GM21390 (cell line): ENCODE data around the gene CMSS1.
"Not testable (repeated sequence)": the region's sequence is repeated elsewhere in the genome, so short reads cannot be mapped to it uniquely, and the experiment has no call there.

Source experiments
- ATAC-seq: cut with Tn5 transposase; IDR thresholded peaks from one replicate; pipeline ENCODE4 v1.9.1; 2021; ENCODE audit not compliant: unreplicated experiment

CMSS1 gene

DNA sequence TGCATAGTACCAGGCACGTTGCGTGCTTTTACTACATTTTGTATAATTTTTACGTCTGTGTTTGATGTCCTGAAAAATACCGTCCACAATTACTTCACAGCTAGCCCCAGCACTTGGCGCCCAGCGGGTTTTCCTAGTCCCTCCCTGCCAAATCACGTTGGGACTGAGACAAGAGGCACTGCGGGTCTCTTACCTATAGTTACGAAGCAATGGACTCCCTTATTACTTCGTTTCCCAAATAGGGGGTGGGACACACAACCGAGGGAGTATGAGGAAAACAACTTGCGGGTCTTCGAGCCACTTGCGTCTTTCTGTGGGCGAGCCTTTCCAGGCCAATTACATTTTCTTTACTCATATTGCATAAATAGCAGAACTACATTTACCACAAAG, 620 bp upstream of the CMSS1 start:
- no peak for ATAC-seq

DNA sequence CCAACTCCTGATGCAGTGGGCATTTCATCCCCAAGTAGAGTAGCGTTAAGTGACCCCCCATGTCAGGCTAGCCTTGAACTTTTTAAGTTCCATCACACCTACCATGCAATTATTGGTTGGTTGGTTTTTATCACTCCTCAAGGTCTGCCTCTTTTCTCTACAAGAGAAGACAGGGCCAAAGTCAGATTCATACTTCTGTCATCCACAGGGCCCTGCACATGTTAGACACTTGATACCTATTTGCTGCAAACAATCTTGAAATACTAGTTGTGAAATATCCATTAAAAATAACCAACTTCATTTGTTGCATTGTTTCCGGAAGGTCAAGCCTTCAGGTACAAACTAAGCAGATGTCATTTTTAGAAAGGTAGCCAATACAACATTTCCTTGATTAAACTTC, 1.2 kb downstream of the CMSS1 start:
- ATAC-seq, result no peak

DNA sequence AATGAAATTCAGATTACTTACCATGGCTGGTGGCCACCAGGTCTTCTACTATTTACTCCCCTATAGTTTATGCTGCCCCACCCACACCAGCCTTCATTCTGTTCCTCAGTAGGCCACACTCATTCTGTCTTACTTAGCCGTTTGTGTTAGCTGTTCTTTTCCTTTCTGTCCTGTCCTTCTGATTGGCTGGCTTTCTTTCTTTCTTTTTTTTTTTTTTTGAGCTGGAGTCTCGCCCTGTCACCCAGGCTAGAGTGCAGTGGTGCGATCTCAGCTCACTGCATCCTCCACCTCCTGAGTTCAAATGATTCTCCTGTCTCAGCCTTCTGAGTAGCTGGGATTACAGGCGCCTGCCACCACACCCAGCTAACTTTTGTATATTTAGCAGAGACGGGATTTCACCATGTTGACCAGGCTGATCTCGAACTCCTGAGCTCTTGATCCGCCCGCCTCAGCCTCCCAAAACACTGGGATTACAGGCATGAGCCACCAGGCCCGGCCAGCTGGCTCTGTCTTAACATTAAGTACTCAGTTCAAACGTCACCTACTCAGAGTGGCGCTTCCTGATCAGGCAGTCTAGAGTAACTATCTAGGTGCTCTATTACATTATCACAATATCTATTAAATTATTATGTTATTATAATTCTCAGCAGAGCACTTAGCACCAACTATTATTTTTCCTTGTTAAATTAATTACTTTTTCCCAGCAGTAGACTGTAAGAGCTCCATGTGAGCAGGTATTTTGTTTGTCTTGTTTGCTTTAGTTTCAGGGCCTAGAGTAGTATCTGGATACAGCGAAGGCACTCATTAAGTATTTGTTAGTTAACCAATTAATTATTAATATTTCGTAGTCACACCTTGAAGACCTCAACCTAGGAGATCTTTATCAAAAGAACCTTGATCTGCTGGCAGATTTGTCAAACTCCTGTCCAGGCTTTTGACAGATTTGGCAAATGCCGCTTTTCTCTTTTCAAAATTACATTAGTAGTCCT, 6.4 kb downstream of the CMSS1 start:
- no peak for ATAC-seq

DNA sequence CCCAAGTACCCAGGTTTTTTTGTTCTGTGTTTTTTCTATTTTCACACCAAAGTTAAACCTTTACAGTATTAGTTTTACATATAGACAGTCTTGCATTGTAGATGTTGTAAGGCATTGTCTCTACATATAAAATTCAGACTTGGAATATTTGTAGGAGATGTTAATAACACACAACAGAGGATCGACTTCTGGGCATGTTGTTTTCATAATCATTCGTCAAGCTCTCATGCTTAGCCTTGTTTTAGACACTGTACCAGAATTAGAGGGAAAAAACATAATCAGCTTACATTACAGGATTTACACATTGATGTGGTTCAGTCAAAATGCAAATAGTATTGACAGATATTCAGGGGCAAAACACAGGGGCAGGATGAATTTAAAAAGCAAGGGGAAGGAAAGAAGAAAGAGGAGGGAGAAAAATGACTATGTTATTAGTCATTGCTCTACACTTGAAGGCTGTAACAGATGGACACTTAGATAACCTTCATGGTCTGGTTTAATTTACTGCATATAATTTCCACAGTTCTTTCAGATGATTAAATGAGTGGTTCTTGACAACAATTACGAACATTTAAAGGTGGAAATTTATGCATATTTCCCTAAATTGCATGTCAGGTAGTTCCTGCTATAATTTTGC, 7.5 kb downstream of the CMSS1 start:
- ATAC-seq, result no peak

DNA sequence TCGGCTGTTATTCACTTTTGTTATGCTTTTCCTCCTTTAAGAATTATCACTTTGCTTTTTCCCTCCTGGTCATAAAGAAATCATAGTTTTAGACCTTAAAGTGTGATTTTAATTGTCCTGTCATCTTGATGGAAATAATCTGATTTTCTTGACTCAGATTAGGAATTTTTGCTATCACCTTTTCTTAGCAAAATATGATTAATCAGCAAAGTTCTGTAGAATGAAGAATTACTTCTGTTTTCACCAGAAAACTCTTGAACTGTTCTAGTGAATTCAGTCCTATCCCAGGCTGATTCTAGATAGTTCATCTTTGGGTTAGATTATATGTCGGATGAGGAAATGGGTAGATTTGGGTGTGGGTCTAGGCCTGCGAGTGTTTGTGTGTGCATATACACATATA, 12.2 kb downstream of the CMSS1 start:
- ATAC-seq, result no peak

DNA sequence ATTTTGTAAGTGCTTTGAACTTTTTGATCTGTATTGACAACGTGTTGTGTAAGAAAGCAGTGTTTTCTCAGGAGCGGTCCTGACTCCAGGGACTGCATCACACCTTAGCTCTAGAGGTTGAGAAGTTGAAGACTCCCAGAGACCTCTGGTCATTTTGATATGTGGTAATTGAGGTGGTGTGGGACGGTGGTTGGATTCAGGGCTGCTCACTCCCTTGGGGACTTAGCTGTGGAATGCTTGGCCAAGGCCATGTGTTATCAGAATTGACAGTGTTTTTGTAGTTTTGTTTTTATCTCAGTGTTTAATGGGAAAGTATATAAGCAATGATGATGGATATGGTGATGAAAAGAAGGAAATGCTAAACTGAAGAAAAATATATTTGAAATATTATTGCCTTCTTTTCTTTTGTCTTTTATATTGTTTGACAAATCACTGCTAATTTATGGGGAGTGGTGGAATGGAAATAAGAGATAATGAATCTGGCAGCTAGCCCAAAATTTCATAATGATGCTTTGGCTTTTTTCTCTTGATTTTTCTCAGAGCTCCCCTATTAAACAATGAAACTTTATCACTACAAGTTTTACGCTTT, 16.0 kb downstream of the CMSS1 start:
- no peak for ATAC-seq

DNA sequence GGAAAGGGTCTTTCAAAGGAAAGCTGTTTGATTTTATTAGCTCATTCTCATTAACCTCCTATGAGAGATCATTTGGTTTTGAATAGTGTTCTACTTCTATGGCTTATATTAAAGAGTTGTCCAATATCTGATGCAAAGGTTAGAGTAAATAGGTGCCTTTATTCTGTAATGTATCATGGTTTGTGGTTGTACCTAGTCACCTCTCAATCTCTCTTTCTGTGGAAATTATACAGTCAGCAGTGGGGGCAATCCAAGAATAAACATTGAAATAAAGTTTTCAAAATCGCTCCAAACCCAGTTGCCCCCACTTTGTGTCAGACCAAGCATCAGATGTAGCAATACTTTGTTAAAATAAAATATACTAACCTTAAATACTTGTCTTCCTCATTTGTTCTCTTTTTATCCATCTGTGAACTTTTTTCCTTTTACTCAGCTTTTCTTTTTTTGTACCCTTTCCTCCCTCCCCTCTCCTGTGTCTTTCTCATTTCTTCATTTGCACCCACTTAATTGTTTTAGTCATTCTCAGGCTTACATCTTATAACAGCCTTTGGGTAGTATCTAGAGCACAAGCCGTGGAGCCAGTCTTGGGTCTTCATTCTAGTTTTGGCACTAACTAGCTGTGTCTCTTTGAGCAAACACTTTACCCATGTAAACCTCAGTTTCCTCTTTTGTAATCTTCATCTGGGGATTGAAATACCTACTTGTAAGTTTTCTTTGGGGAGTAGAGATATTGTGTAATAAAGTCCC, 16.7 kb downstream of the CMSS1 start:
- ATAC-seq, result no peak

DNA sequence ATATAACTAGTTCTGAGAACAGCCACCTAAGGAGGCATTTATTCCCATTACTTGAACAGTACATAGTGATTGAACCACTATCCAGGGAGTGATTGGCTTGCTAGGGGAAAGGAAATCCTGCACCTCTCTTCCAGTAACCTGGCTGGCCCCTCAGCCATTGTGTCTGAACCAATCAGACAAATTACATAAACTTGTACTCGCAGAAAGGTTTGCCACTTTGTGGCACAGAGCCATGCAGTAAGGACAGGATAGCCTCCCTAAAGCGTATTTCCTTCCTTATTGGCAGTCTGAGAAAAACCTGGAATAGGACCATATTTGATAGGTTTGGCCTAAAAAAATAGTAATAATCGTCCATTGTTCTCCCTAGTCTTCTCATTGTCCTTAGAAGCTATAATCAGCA, 19.0 kb downstream of the CMSS1 start:
- ATAC-seq, result no peak

DNA sequence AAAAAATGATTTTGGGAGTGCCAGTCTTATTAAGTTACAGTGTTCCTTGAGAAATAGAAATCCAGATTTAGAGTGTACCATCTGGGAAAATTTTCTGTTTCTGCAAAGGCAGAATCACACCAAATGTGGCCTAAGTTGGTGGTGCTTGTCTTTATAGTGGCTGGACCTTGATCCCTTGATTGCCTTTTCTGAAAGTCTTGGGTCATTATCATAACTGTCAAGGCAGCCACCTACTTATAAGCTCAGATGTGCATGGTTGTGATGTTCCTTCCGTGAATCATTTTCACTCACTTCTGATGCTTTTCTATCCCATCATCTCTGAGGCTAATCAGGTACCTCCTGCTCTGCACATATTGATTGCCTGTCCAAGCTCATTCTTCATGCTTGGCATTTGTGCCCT, 20.1 kb downstream of the CMSS1 start:
- no peak for ATAC-seq

DNA sequence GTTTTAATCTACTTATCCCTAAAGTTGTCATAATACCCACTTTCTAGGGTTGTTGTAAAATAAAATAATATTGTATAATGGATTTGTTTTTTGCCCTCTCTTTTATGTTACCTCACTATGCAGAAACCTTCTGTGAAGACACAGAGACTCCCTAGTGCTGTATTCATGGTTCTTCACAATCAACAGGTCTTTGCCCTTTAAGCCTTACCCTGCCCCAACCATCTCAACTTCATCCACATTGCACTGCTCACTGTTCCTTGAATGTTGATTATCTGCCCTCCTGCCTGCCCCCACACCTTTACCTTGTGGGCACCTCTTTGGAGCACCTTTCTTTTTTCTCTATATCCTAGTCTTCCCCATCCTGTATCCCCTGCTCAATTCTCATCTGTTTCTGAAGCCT, 21.1 kb downstream of the CMSS1 start:
- ATAC-seq, result no peak

DNA sequence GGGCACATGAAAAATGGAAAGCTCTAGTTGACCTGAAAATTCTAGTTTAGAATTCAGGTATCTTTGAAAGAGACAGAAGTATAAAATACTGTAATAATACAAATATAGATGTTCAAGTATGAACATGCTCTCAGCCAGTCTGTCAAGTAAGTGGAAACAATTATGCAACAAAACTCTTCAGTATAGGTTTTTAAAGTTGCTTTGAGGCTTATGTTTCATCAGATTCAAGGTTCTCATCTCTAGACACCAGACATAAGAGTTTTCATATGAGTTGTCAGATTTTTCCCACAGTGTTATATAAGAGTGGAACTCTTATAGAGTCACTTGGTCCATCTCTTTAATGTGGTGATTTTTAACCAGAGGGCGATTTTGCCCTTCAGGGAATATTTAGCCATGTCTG, 22.0 kb downstream of the CMSS1 start:
- no peak for ATAC-seq

DNA sequence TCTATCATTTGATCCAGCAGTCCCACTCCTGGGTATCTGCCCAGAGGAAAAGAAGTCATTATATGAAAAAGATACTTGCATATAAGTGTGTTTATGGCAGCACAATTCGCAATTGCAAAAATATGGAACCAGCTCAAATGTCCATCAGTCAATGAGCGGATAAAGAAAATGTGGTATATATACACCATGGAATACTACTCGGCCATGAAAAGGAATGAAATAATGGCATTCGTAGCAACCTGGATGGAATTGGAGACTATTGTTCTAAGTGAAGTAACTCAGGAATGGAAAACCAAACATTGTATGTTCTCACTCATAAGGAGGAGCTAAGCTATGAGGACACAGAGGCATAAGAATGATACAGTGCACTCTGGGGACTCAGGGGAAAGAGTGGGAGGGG, 24.3 kb downstream of the CMSS1 start:
- not testable (repeated sequence) for ATAC-seq

DNA sequence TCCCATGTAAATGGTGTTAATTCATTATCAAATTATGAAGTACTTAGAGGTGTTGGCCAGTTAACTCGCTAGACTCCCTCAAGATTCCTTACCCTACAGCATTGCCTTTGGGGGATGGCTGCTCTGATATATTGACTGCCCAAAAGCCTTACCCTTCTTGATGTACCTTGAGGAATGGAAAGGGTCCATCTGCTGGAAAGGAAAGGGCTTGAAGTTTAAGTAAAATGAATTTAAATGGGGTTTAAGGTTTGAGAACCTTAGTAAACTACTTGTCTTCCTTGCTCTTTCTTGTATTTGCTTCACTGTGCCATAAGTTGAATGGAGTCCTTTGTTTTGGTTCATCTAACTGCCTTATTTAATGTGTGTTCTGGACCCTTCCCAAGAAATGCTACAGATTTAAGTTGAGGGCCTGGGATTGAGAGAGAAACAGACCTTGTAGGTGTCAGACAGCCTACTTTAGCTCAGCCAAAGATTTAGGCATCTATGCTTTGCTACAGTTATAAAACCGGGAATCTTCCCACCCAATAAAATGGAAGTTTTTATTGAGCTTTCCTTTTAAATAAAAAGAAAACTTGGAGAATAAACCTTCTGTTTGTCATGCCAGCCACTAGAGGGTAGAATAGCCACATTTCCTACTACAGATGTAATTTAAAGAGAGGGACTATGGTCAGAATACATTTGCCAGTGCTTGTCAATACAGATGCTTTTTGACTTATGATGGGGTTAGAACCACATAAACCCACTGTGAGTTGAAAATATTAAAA, 25.3 kb downstream of the CMSS1 start:
- ATAC-seq, result peak; percentile 56

DNA sequence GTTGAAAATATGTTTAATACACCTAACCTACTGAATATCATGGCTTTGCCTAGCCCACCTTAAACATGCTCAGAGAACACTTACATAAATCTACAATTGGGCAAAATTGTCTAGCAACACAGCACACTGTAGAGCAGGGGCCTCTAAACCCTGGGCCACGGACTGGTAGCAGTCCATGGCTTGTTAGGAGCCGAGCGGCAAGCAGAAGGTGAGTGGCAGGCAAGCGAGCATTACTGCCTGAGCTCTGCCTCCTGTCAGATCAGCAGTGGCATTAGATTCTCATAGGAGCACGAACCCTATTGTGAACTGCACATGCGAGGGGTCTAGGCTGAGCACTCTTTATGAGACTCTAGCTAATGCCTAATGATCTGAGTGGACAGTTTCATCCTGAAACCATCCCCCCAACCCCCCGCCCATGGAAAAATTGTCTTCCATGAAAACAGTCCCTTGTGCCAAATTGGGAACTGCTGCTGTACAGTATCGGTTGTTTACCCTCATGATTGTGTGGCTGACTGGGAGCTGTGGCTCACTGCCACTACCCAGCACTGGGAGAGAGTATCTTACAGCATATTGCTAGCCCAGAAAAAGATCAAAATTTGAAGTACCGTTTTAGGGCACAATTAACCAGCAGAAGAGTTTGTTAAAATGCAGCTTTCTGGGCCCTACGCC, 26.1 kb downstream of the CMSS1 start:
- no peak for ATAC-seq

DNA sequence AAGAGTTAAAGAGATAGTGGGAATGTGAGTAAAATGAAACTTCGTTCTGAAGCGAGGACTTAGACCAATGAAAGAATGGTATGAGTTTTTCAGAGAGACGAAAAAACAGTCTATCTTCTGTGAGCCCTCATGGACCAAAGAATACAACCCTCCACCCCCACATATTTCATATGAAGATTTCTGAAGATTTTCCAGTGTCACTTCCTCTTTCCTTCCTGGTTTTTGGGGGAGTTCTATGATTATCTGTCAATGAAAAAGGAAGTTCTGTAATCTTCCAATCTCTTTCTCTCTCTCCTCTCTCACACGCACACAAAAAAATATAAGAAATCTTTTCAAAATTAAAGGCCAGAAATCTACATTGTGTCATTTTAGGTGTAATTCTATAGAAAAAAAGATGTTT, 27.7 kb downstream of the CMSS1 start:
- no peak for ATAC-seq

DNA sequence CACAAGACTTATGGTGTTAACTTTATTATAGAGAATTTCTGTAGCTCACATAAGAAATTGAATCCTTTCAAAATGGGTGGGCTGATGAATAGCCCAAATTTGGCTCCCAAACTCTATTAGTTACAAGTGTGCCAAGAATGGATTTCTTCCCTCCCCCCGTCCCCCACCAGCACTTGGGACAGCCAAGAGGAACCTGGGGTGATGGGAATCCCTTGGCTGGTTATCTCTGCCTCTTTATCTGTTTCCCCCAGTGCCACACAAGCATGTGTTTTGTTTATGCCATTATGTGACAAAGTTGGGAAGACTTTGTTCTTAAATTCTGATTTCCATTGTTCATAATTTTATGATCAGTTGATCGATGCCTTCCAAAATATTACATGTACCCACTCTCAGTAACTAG, 28.3 kb downstream of the CMSS1 start:
- ATAC-seq, result no peak

DNA sequence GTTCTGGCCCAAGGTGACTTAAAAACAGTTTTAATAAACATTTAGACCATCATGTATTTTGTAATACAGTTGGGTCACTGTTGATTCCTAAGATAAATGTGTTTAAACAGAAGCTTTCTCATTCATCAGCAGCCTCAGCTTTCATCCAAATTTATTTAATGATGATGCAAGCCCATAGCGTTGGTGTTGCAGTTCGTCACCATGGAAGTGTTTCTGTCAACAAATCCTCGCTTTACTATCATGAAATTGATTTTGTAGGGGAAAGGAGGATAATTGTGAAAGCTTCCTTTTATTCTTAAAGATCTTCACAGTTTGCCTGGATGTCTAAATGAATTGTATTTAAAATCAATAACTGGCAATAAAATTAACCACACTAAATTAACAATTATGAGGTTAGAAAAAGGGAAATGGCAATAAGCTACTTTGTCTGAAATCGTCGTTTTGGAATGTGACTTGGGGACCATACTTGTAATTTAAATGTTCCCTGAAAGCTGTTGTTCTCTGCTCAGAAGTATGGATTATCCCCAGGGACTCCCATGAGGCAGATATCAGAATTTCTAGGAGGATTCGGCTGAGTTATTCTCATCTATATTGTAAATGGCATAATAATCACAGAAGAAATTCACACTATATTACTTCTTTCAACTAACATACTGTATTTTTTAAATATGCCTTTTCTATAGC, 29.0 kb downstream of the CMSS1 start:
- ATAC-seq, result no peak

DNA sequence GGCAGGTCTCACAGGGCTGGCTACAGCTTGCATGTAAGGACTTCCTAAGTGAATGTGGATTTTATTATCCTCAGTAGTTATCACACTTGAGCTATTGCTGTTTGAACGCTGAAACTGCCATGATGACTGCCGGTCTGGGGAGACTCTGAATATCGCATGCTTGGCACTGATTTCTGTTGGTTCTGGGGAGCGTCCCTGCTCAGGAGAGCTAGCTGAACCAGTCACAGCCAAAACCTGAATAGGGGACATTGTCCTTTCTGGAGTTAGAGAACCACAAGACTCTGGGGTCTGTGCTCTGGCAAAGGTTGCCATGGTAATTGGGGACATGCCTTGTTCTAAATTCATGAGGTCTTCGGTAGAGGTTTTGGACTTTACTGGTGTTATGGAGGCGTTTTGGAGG, 30.8 kb downstream of the CMSS1 start:
- no peak for ATAC-seq

DNA sequence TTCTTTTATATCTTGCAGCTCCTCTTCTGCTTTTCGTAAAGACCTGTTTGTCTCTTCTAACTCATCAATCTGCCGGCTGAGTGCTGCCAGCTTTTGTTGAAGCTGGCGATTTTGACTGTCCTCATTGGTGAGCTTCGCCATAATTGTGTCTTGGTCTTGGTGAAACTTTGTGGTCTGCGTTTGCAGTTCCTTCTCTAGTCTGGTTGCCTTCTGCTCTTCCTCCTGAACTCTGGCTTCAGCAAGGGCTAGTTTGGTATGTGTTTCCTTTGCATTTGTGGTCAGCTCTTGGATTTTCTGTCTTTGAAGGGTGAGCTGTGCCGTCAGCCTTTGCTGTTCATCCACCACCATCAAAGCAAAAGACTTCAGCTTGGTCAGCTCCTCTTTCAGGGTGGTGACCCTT, 32.9 kb downstream of the CMSS1 start:
- no peak for ATAC-seq

DNA sequence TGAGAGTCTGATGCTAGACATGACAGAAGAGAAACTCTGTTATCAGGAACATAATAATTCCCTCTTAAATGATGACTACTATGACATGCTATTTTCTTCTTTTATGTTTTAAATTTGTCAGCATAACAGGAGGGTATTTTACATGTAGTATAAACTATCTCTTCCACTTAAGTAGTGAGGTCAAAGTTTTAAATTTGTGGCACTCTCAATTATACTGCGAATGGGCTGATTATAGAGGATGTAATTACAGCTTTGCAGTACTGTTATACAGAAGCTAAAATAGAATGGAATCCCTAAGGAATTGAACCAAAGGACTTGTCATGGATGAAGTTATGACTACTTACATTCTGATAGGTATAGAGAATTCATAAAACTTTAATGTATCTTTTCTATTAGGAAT, 34.3 kb downstream of the CMSS1 start:
- ATAC-seq, result no peak
